CD4-positive, alpha-beta memory T cell (primary cell): Measurements from ENCODE around the gene ZNF692. TPM values are rescaled to one million over a fixed set of nuclear protein-coding genes. Genes with fewer than 3 reads are reported as not detected.
A peak's percentile ranks its signal among the peaks of the same experiment; 100 is the strongest.

Source experiments
- CTCF ChIA-PET: fragments of 350-600 bp; sonication (Branson Sonifier 250); formaldehyde crosslinking; loops from one replicate; lab custom pipeline; 2021; ENCODE audit warnings: inconsistent platforms; ENCODE audit not compliant: partially characterized antibody; lab: Charles Lee
- POLR2A ChIA-PET: fragments of 350-600 bp; sonication (Branson Sonifier 250); formaldehyde crosslinking; loops from one replicate; lab custom pipeline; 2021; ENCODE audit not compliant: partially characterized antibody; lab: Charles Lee
- DNase-seq, 5 donors: peaks; one replicate each; pipeline versions ENCODE4 v3.0.0 to v3.0.0-alpha.2; 2020 to 2022; ENCODE audit warnings: mixed read lengths in 1 of 5
- H3K27ac ChIP-seq: one replicate; pipeline ENCODE4 v1.7.0; 2013; ENCODE audit warnings: low read depth, low read length
- H3K27me3 ChIP-seq: 2 replicates; pipeline ENCODE4 v1.7.0; 2013; ENCODE audit warnings: mild to moderate bottlenecking, low read length, moderate library complexity; ENCODE audit not compliant: insufficient read depth
- H3K36me3 ChIP-seq: 2 replicates; pipeline ENCODE4 v1.7.0; 2013; ENCODE audit warnings: mild to moderate bottlenecking, low read length, moderate library complexity; ENCODE audit not compliant: insufficient read depth
- H3K4me1 ChIP-seq: 2 replicates; pipeline ENCODE4 v1.7.0; 2013; ENCODE audit warnings: mild to moderate bottlenecking, low read length, moderate library complexity; ENCODE audit not compliant: insufficient read depth
- H3K4me3 ChIP-seq, 2 donors: one replicate each; pipeline ENCODE4 v1.7.0; 2013; ENCODE audit warnings: low read length in 2 of 2, mild to moderate bottlenecking in 1 of 2
- H3K9me3 ChIP-seq, 2 donors: one replicate each; pipeline ENCODE4 v1.7.0; 2013; ENCODE audit warnings: low read length in 2 of 2, control low read depth in 1 of 2; ENCODE audit not compliant: control insufficient read depth in 1 of 2
- H3K27ac Mint-ChIP-seq, 7 donors: one replicate each; pipeline ENCODE4 v1.8.0; 2020 to 2021; ENCODE audit warnings: mixed read lengths in 7 of 7, mild to moderate bottlenecking in 6 of 7, inconsistent platforms in 3 of 7, moderate library complexity in 3 of 7
- H3K27me3 Mint-ChIP-seq, 2 donors: one replicate each; pipeline ENCODE4 v1.8.0; 2020 to 2021; ENCODE audit warnings: mixed read lengths in 2 of 2
- H3K36me3 Mint-ChIP-seq, 2 donors: one replicate each; pipeline ENCODE4 v1.8.0; 2020 to 2021; ENCODE audit warnings: mixed read lengths in 2 of 2, inconsistent platforms in 1 of 2, mild to moderate bottlenecking in 1 of 2
- H3K4me1 Mint-ChIP-seq, 4 donors: one replicate each; pipeline ENCODE4 v1.8.0; 2020 to 2021; ENCODE audit warnings: mixed read lengths in 4 of 4, mild to moderate bottlenecking in 1 of 4
- H3K4me3 Mint-ChIP-seq, 8 donors: one replicate each; pipeline ENCODE4 v1.8.0; 2020 to 2021; ENCODE audit warnings: mixed read lengths in 8 of 8, mild to moderate bottlenecking in 7 of 8, moderate library complexity in 6 of 8, inconsistent platforms in 3 of 8
- H3K9me3 Mint-ChIP-seq, 8 donors: one replicate each; pipeline ENCODE4 v1.8.0; 2020 to 2021; ENCODE audit warnings: mixed read lengths in 8 of 8, mild to moderate bottlenecking in 5 of 8, inconsistent platforms in 3 of 8, moderate library complexity in 1 of 8
- intact Hi-C: fragments of 100-400 bp; cut with micrococcal nuclease; formaldehyde crosslinking; loops from one replicate; pipeline ENCODE4 v1.15.1; 2023
- polyA plus RNA-seq, 2 donors: library from polyadenylated mRNA; unstranded; fragments of 300-500 nt; fragmentation: Illumina TruSeq; gene quantifications; one replicate each; pipeline ENCODE4 v1.2.3, GENCODE V29; 2021
- total RNA-seq, 2 experiments: library from RNA; stranded (reverse); gene quantifications; one replicate each; pipeline ENCODE4 v1.2.3, GENCODE V29; 2021

ZNF692 gene
- total and polyA plus RNA-seq, 4 experiments from 2014 or later = 10.9 to 74.8 (median 41.9) TPM

- Mint-ChIP-seq H3K27me3 (peaks cover 0 to 1% of the 10 kb centered on the region in 2 donors), H3K27ac (peak overlapping the region; percentile 93 to 100 (median 99)), H3K4me1 (peaks cover 41 to 66% (median 56%) of the 10 kb centered on the region in 4 donors), H3K9me3 (peaks cover 0 to 4% (median 0%) of the 10 kb centered on the region in 8 donors), H3K36me3 (peaks cover 8 to 50% of the 10 kb centered on the region in 2 donors), H3K4me3 (peak overlapping the region; percentile 94 to 100 (median 97))
- Histone ChIP-seq H3K36me3 (peaks cover 21% of the 10 kb centered on the region), H3K4me3 (peak overlapping the region; percentile 97 to 99), H3K27me3 (no peaks in the 10 kb centered on the region), H3K27ac (peak overlapping the region; percentile 91), H3K9me3 (no peaks in the 10 kb centered on the region), H3K4me1 (peaks cover 58% of the 10 kb centered on the region)
- DNase-seq = no peak
- ChIA-PET CTCF (interaction anchor here (0.9 to 4.7 kb wide), 9 partner anchors 12 to 101 kb away, joined by 3 to 58 read pairs (median 4); partner anchors contain the start of genes PGBD2, ZNF672 and ZNF692), POLR2A (interaction anchor here (0.9 to 5.9 kb wide), 9 partner anchors 9 to 83 kb away, joined by 3 to 154 read pairs (median 23); partner anchors contain the start of genes PGBD2, ZNF672 and ZNF692)
- intact Hi-C loops = no loop called here
These were observed 33.3 kb downstream of the ZNF692 start for GRCh38 chr1:248825573-248825908.

DNA sequence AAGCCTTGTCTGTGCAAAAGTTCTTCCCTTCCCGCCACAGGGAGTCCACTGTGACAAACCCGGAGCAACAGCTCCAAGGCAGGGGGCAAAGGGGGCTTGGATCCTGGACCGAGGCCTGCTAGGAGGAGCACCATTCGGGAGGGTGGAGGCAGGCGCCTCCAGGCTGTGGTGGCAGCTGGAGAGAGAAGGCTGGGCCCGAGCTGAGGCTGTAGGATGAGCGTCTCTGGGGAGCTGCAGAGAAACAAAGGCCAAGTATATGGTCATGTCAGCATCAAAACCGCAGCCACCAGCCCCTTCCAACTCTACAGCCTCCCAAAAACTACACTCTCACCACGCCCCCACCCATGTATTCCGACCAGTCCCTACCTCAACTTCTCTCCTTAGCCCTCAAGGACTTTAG lies 33.7 kb downstream of the ZNF692 start:
- intact Hi-C loops = no loop called here
- H3K4me1 ChIP-seq = peaks cover 62% of the 10 kb centered on the region
- Mint-ChIP-seq H3K36me3 (peaks cover 8 to 54% of the 10 kb centered on the region in 2 donors), H3K4me3 (peak overlapping the region; percentile 94 to 100 (median 97)), H3K4me1 (peaks cover 45 to 70% (median 59%) of the 10 kb centered on the region in 4 donors), H3K27me3 (peaks cover 0 to 1% of the 10 kb centered on the region in 2 donors), H3K9me3 (peaks cover 0 to 4% (median 0%) of the 10 kb centered on the region in 8 donors), H3K27ac (peak overlapping the region; percentile 93 to 100 (median 99))
- POLR2A ChIA-PET = interaction anchor here (0.9 to 5.9 kb wide), 5 partner anchors 9 to 84 kb away, joined by 3 to 154 read pairs (median 5); partner anchors contain the start of genes ZNF672 and ZNF692
- peaks cover 25% of the 10 kb centered on the region for H3K36me3 ChIP-seq
- DNase-seq = no peak
- H3K27me3 ChIP-seq = no peaks in the 10 kb centered on the region
- H3K4me3 ChIP-seq = peak overlapping the region; percentile 97 to 99
- CTCF ChIA-PET = interaction anchor here (1.1 to 4.7 kb wide), 4 partner anchors 13 to 81 kb away, joined by 4 to 58 read pairs (median 4); partner anchors contain the start of genes PGBD2 and ZNF672
- H3K27ac ChIP-seq = peak overlapping the region; percentile 91
- no peaks in the 10 kb centered on the region for H3K9me3 ChIP-seq

DNA sequence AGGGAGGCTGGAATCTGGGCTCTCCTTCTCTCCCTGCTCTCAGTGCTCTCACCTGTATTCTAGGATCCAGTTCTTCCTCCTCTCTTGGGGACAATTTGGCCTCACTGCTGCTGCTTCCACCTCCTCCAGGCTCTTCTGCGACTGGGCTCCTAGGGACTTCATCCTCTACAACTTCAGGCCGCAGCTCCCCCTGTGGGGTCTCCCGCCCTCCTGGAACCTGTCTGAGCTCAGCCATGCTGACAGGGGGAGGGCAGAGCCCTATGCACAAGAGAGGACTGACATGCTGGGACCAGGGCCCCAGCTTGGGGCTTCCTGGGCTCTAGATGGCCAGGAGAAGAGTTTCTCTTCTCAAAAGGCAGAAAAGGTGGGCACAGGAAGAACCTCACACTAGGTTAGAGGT lies 34.2 kb downstream of the ZNF692 start:
- intact Hi-C loops = no loop called here
- DNase-seq = no peak
- H3K4me1 Mint-ChIP-seq = peaks cover 48 to 74% (median 63%) of the 10 kb centered on the region in 4 donors
- peak overlapping the region; percentile 97 to 99 for H3K4me3 ChIP-seq
- peaks cover 8 to 56% of the 10 kb centered on the region in 2 donors for H3K36me3 Mint-ChIP-seq
- no peaks in the 10 kb centered on the region for H3K27me3 ChIP-seq
- H3K27me3 Mint-ChIP-seq = peaks cover 0 to 1% of the 10 kb centered on the region in 2 donors
- peak overlapping the region; percentile 91 for H3K27ac ChIP-seq
- H3K36me3 ChIP-seq = peaks cover 28% of the 10 kb centered on the region
- H3K4me3 Mint-ChIP-seq = peak overlapping the region; percentile 94 to 100 (median 97)
- ChIA-PET CTCF (interaction anchor here (4.7 kb wide), 1 partner anchor 13 kb away, joined by 58 read pairs; the partner anchor contains the start of gene ZNF672), POLR2A (interaction anchor here (0.9 to 5.9 kb wide), 4 partner anchors 9 to 84 kb away, joined by 4 to 154 read pairs (median 32); partner anchors contain the start of genes ZNF672 and ZNF692)
- peak overlapping the region; percentile 86 to 100 (median 98) for H3K27ac Mint-ChIP-seq
- peaks cover 0 to 4% (median 0%) of the 10 kb centered on the region in 8 donors for H3K9me3 Mint-ChIP-seq
- H3K9me3 ChIP-seq = no peaks in the 10 kb centered on the region
- H3K4me1 ChIP-seq = peaks cover 65% of the 10 kb centered on the region

DNA sequence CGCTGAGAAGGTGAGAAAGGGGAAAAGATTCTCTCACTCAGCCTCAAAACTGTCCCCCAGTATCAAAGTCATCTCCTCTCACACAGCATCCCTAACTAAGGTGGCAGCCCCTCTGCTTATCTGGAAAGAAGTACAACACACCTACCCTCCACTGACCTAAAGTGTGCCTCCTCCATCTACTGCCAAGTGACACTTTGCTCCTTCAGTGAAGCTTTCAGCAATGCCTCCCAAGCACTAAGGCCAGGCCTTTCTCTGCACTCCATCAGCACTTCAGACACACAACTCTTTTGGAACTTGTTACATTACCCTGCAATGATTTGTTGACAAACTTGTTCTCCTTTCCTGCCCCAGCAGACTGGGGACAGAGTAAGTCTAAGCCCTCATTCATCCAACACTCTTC lies 34.6 kb downstream of the ZNF692 start:
- Histone ChIP-seq H3K27ac (peak overlapping the region; percentile 91), H3K4me3 (peak overlapping the region in 1 of 2 donors; percentile 99), H3K4me1 (peaks cover 69% of the 10 kb centered on the region), H3K27me3 (no peaks in the 10 kb centered on the region), H3K36me3 (peaks cover 28% of the 10 kb centered on the region), H3K9me3 (no peaks in the 10 kb centered on the region)
- intact Hi-C loops = no loop called here
- Mint-ChIP-seq H3K9me3 (peaks cover 0 to 4% (median 0%) of the 10 kb centered on the region in 8 donors), H3K27ac (peak overlapping the region; percentile 48 to 99 (median 90)), H3K4me1 (peaks cover 48 to 78% (median 65%) of the 10 kb centered on the region in 4 donors), H3K27me3 (peaks cover 0 to 1% of the 10 kb centered on the region in 2 donors), H3K4me3 (peak overlapping the region in 7 of 8 donors; percentile 83 to 98 (median 96)), H3K36me3 (peaks cover 8 to 56% of the 10 kb centered on the region in 2 donors)
- DNase-seq = no peak
- ChIA-PET CTCF (interaction anchor here (4.7 kb wide), 1 partner anchor 14 kb away, joined by 58 read pairs; the partner anchor contains the start of gene ZNF672), POLR2A (interaction anchor here (4.9 to 5.9 kb wide), 2 partner anchors 14 to 35 kb away, joined by 60 to 154 read pairs; partner anchors contain the start of genes ZNF672 and ZNF692)

GRCh38 chr1:248823517-248824001 lies 35.3 kb downstream of the ZNF692 start:
- POLR2A ChIA-PET = no interaction called here
- Mint-ChIP-seq H3K36me3 (peaks cover 11 to 63% of the 10 kb centered on the region in 2 donors), H3K27ac (peak overlapping the region in 6 of 7 donors; percentile 49 to 98 (median 86)), H3K9me3 (peaks cover 0 to 4% (median 0%) of the 10 kb centered on the region in 8 donors), H3K4me3 (peak overlapping the region; percentile 31 to 98 (median 96)), H3K27me3 (no peaks in the 10 kb centered on the region), H3K4me1 (peaks cover 52 to 86% (median 72%) of the 10 kb centered on the region in 4 donors)
- Histone ChIP-seq H3K9me3 (no peaks in the 10 kb centered on the region), H3K36me3 (peaks cover 28% of the 10 kb centered on the region), H3K27ac (no peak overlapping the region), H3K4me1 (peaks cover 76% of the 10 kb centered on the region), H3K27me3 (no peaks in the 10 kb centered on the region), H3K4me3 (no peak overlapping the region)
- intact Hi-C loops = no loop called here
- DNase-seq = no peak
- CTCF ChIA-PET = no interaction called here

- Mint-ChIP-seq H3K9me3 (peaks cover 0 to 4% (median 0%) of the 10 kb centered on the region in 8 donors), H3K4me1 (peaks cover 56 to 95% (median 80%) of the 10 kb centered on the region in 4 donors), H3K27ac (peak overlapping the region in 6 of 7 donors; percentile 24 to 75 (median 51)), H3K36me3 (peaks cover 11 to 67% of the 10 kb centered on the region in 2 donors), H3K4me3 (peak overlapping the region in 7 of 8 donors; percentile 35 to 98 (median 54)), H3K27me3 (no peaks in the 10 kb centered on the region)
- CTCF ChIA-PET = interaction anchor here (1.4 kb wide), 1 partner anchor 205 kb away, joined by 3 read pairs; no protein-coding TSS in a partner anchor
- no peak overlapping the region for H3K27ac ChIP-seq
- no peaks in the 10 kb centered on the region for H3K9me3 ChIP-seq
- peaks cover 83% of the 10 kb centered on the region for H3K4me1 ChIP-seq
- POLR2A ChIA-PET = interaction anchor here (1.2 kb wide), 1 partner anchor 15 kb away, joined by 3 read pairs; the partner anchor contains the start of gene ZNF672
- peaks cover 28% of the 10 kb centered on the region for H3K36me3 ChIP-seq
- no peaks in the 10 kb centered on the region for H3K27me3 ChIP-seq
- H3K4me3 ChIP-seq = no peak overlapping the region
- DNase-seq = no peak
- intact Hi-C loops = no loop called here
These were observed 36.5 kb downstream of the ZNF692 start for GRCh38 chr1:248822148-248823032.
